Stimulated activated memory B cell treated with anti-CD40 and anti-IgM and Interleukin-4, amounts not matched to agents 10 μg/mL and 1 μg/mL and 100 μg/mL, for 72 hours (primary cell): ENCODE results near the gene PLA2G2D.
"Not testable (repeated sequence)": the region's sequence is repeated elsewhere in the genome, so short reads cannot be mapped to it uniquely, and the experiment has no call there.

Experiments
- ATAC-seq: fragments of 150-1000 bp; cut with Tn5 transposase; 2 replicates; pipeline ENCODE4 v1.10.0; 2021
- H3K27ac Mint-ChIP-seq: one replicate; pipeline ENCODE4 v1.8.0; 2022; ENCODE audit warnings: mild to moderate bottlenecking, mixed read lengths
- H3K27me3 Mint-ChIP-seq: one replicate; pipeline ENCODE4 v1.8.0; 2022; ENCODE audit warnings: mixed read lengths
- H3K36me3 Mint-ChIP-seq: one replicate; pipeline ENCODE4 v1.8.0; 2022; ENCODE audit warnings: mixed read lengths
- H3K4me1 Mint-ChIP-seq: one replicate; pipeline ENCODE4 v1.8.0; 2022; ENCODE audit warnings: mixed read lengths
- H3K4me3 Mint-ChIP-seq: one replicate; pipeline ENCODE4 v1.8.0; 2022; ENCODE audit warnings: mild to moderate bottlenecking, moderate library complexity, mixed read lengths
- H3K9me3 Mint-ChIP-seq: one replicate; pipeline ENCODE4 v1.8.0; 2022; ENCODE audit warnings: mixed read lengths

Gene PLA2G2D

DNA sequence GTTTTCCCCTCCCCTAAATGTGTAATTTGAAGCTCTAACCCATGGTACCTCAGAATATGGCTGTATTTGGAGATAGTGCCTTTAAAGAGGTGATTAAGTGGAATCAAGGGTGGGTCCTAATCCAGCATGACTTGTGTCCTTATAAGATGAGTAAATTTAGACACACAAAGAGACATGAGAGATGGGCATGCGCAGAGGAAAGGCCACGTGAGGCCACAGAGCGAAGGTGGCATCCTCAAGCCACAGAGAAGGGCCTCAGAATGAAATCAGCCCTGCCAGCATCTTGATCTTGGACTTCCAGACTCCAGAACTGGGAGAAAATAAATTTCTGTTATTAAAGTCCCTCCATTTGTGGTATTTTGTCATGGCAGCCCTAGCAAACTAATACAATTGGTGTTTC is 16.9 kb upstream of the PLA2G2D start:
- no peak overlapping the region for H3K27ac Mint-ChIP-seq
- H3K9me3 Mint-ChIP-seq = peaks cover 2% of the 10 kb centered on the region
- no peak overlapping the region for H3K4me3 Mint-ChIP-seq
- no peaks in the 10 kb centered on the region for H3K27me3 Mint-ChIP-seq
- H3K4me1 Mint-ChIP-seq = no peaks in the 10 kb centered on the region
- ATAC-seq = no peak
- no peaks in the 10 kb centered on the region for H3K36me3 Mint-ChIP-seq

DNA sequence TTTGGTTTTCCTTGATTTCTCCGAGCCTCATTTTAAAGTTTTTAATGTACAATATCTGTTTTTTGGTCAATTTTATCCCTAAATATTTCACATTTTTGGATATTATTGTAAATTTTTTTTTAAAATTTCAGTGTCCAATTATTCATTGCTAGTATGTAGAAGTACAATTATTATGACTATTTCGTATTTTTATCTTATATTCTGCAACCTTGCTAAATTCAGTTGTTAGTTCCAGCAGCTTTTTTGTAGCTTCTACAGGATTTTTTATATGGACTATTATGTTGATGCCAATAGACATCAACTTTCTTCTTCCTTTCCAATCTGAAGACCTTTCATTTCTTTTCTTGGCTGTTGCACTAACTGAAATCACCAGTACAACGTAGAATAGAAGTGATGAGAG is 15.7 kb upstream of the PLA2G2D start:
- ATAC-seq = no peak
- Mint-ChIP-seq H3K36me3 (no peaks in the 10 kb centered on the region), H3K4me3 (no peak overlapping the region), H3K9me3 (peaks cover 2% of the 10 kb centered on the region), H3K27me3 (no peaks in the 10 kb centered on the region), H3K4me1 (no peaks in the 10 kb centered on the region), H3K27ac (no peak overlapping the region)

DNA sequence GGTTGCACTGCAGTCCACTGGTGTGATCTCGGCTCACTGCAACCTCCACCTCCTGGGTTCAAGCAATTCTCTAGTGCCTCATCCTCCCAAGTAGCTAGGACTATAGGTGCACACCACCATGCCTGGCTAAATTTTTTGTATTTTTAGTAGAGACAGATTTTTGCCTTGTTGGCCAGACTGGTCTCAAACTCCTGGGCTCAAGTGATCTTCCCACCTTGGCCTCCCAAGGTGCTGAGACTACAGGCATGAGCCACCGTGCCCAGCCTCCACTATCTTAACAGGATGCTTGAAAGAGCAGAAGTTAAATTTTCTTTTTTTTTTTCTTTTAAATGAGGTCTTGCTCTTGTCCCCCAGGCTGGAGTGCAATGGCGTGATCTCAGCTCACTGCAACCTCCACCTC is 11.2 kb upstream of the PLA2G2D start:
- H3K4me3 Mint-ChIP-seq, H3K9me3 Mint-ChIP-seq, ATAC-seq, H3K36me3 Mint-ChIP-seq, H3K27me3 Mint-ChIP-seq, H3K27ac Mint-ChIP-seq: not testable (repeated sequence)
- peaks cover 22% of the 10 kb centered on the region for H3K4me1 Mint-ChIP-seq

DNA sequence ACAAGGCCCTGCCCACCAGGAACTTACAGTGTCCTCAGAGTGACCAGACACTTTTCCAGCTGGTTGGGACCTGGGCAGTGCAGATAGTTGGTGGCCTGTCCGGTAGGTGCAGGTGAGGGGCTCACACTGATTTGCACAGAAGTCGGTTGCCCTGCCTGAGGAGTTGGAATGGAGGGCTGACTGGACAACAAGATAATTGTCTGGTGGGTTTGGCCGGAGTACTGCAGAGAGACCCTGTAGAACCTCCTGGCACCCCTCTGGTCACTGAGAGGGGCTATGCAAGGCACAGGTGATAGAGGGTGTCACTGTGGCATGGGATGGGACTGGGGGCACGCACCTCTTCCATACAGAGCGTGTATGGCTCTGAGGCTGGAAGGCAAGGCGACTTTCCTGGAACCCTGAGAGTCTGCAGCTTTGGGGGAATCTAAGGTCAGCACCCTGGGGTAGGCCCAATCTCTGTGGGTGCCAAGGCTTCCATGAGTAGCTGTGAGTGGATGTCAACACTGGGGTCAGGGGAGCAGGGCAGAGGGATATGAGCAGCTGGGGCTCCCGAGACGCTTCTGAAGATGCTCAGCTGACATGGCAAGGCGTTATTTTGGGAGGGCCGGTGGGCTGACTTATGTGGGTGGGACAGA is 7.6 kb upstream of the PLA2G2D start:
- Mint-ChIP-seq H3K36me3 (no peaks in the 10 kb centered on the region), H3K4me3 (no peak overlapping the region), H3K27ac (peak overlapping the region; percentile 69), H3K9me3 (peaks cover 4% of the 10 kb centered on the region), H3K4me1 (peaks cover 53% of the 10 kb centered on the region), H3K27me3 (no peaks in the 10 kb centered on the region)
- no peak for ATAC-seq

DNA sequence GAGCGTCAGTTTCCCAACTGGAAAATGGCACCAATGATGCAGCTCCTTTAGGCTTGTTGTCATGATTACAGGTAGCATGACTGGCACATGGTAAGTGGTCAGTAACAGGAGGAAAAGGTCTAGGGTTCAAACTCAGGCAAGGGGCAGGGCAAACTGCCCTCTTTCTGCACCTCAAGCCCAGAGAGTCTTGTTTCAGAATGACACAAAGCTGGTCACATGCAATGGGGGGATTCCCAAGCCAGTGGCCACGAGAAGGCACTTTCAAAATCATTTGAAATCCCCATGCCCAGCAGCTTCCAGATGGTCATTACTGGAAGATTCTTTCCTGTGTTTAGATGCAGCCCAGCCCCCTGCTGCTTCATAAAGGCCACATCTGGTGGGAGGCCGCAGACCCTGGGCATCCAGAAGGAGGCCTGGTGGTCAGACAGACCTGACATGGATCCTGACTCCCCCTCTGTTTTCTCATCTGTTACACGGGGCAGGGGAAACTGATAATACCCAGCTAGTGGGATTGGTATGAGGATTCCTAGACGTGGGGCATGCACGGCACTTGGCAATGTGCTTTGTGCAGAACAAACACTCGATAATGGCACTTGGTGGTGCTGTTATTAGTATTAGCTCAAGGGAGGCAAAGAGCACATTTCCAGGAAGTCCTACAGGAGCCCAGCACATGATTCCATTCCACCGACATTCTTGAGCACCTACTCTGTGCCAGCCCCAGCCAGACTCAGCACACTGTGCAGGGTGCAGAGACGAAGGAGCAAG is 6.9 kb upstream of the PLA2G2D start:
- Mint-ChIP-seq H3K36me3 (no peaks in the 10 kb centered on the region), H3K9me3 (peaks cover 4% of the 10 kb centered on the region), H3K27ac (peak overlapping the region; percentile 69), H3K27me3 (no peaks in the 10 kb centered on the region), H3K4me1 (peaks cover 57% of the 10 kb centered on the region), H3K4me3 (no peak overlapping the region)
- peak; percentile 72 for ATAC-seq

DNA sequence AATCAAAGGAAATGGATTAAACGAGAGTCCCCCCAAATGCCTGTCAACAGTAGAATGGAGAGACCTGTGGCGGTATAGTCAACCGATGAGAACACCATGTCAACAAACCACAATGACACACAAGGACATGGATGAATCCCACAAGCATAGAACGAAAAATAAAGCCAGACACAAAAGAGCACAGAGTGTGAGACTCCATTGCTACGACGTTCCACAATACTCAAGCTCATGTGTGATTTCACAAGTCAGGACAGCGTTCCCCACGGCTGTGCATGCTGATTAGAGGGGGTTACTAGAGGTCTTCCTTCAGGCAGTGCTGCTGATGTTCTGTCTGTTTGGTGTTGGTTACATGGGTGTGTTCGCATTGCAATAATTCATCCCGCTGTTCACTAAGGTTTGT is 5.8 kb upstream of the PLA2G2D start:
- Mint-ChIP-seq H3K36me3 (no peaks in the 10 kb centered on the region), H3K27me3 (no peaks in the 10 kb centered on the region), H3K27ac (peak overlapping the region; percentile 48), H3K4me3 (no peak overlapping the region), H3K4me1 (peaks cover 65% of the 10 kb centered on the region), H3K9me3 (peaks cover 4% of the 10 kb centered on the region)
- ATAC-seq = no peak

DNA sequence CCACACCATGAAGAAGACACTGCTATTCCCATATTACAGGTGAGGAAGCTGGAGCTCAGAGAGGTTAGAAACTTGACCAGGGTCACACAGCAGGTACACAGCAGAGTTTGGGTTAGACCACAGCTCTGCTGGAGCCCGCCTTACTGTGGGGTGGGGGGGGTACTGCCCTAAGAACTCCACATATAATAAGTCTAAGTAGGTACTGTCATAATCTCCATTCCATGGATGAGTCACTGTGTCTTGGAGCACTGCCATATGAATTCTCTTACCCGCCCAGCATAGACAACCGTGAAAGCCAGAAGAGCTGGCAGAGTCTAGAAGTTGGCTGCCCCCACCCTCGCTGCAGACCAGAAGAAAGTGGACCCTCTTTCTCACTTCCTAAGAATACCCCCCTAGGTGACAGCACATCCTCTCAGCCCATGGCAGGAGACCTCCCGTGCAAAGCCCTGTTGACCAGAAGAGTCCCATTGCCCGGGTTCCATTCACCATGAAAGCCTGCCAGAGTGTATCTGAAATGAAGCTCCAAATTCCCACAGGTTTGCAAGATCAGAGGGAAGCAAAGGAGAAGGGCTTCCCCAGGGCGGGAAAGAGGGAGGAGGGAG is 5.2 kb upstream of the PLA2G2D start:
- no peaks in the 10 kb centered on the region for H3K27me3 Mint-ChIP-seq
- ATAC-seq = no peak
- H3K9me3 Mint-ChIP-seq = peaks cover 4% of the 10 kb centered on the region

DNA sequence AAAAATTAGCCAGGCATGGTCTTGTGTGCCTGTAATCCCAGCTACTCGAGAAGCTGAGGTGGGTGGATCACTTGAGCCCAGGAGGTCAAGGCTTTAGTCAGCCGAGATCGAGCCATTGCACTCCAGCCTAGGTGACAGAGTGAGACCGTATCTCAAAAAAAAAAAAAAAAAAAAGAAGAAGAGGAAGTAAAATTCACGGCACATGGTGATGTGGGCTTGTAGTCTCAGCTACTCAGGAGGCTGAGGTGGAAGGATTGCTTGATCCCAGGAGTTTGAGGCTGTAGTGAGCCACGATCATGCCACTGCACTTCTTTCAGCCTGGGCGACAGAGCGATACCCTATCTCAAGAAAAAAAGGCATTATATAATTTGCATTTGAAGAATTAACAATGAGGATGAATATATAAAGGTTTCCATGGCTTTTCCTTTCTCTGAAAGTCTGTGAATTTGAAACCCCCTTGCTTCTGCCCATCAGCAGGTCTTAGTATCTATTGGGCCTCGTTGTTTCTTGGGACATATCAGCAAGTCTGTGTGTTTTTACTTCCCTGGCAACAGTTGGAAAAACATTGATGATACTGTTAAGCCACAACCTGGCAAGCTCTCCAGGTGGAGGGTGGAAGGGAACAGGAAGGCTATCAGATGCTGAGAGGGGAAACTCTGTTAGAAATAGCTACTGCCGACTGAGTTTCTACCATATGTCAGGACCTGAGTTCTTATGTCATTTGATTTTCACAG is 4.6 kb upstream of the PLA2G2D start:
- Mint-ChIP-seq H3K4me1 (peaks cover 77% of the 10 kb centered on the region), H3K9me3 (peaks cover 4% of the 10 kb centered on the region), H3K36me3 (no peaks in the 10 kb centered on the region), H3K4me3 (no peak overlapping the region), H3K27ac (no peak overlapping the region), H3K27me3 (no peaks in the 10 kb centered on the region)
- ATAC-seq = peak; percentile 61

More for the DNA sequence above, 5.2 kb upstream of the PLA2G2D start:
- H3K27ac Mint-ChIP-seq = peak overlapping the region; percentile 48
- peaks cover 70% of the 10 kb centered on the region for H3K4me1 Mint-ChIP-seq
- H3K36me3 Mint-ChIP-seq = no peaks in the 10 kb centered on the region
- no peak overlapping the region for H3K4me3 Mint-ChIP-seq

DNA sequence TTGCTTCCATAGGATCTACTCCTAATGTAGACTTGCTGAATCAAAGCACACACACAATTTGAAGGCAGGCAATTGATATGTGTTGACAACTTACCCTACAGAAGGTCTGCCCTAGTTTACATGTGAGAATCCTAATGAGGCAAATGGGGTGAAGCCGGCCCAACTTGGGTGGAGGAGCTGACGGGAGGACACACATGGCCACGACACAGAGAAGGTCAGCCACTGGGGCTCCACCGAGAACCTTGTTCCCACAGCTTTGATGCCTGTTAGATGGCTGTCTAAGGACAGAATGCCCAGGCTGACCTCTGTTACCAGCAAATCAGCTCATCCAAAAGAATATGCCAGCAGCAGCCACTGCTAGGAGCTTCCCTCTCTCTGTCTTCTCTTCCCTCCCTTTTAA is 1.5 kb upstream of the PLA2G2D start:
- H3K4me1 Mint-ChIP-seq = peaks cover 66% of the 10 kb centered on the region
- no peaks in the 10 kb centered on the region for H3K9me3 Mint-ChIP-seq
- H3K27ac Mint-ChIP-seq = peak overlapping the region; percentile 72
- no peak for ATAC-seq
- H3K4me3 Mint-ChIP-seq = no peak overlapping the region
- no peaks in the 10 kb centered on the region for H3K36me3 Mint-ChIP-seq
- no peaks in the 10 kb centered on the region for H3K27me3 Mint-ChIP-seq

DNA sequence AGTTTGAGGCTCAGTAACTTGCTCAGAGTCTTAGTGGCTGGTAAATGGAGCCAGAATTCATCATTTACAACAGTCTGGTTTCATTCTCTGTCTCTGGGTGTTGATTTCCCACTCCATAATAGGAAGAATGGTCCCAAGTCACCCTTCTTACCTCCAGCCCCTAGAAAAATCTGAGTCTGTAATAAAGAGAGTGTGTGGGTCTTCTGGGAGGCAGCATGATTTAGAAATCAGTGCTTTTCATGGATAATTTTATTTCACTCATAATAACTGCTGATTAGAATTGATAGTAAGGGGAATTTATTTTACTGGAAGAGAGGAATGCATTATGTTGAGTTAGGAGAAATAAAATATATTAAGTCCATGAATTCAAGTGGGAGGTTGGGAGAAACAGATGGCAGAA is 2.1 kb downstream of the PLA2G2D start:
- no peak for ATAC-seq
- Mint-ChIP-seq H3K27me3 (no peaks in the 10 kb centered on the region), H3K36me3 (no peaks in the 10 kb centered on the region), H3K9me3 (no peaks in the 10 kb centered on the region), H3K4me3 (no peak overlapping the region), H3K4me1 (peaks cover 35% of the 10 kb centered on the region), H3K27ac (peak overlapping the region; percentile 61)

DNA sequence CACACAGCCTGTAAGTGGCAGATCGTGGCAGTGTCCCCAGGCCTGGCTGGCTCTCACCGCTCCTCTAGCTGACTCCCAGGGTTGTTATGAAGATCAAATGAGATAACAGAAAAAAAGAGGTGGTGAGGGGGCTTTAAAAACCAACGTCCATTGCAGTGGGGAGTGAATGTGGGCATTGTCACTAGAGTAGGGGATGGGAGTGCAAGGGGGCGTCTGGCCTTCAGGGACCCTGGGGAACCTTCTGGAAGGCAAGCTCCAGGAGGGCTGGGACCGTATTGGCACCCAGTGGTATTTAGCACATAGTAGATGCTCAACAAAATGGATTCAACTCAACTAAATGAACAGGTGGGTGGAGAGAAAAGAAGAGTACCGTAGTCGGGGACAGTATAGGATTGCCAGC is 3.4 kb downstream of the PLA2G2D start:
- Mint-ChIP-seq H3K4me3 (no peak overlapping the region), H3K27ac (no peak overlapping the region), H3K36me3 (no peaks in the 10 kb centered on the region), H3K27me3 (no peaks in the 10 kb centered on the region), H3K9me3 (no peaks in the 10 kb centered on the region), H3K4me1 (peaks cover 25% of the 10 kb centered on the region)
- ATAC-seq = no peak

DNA sequence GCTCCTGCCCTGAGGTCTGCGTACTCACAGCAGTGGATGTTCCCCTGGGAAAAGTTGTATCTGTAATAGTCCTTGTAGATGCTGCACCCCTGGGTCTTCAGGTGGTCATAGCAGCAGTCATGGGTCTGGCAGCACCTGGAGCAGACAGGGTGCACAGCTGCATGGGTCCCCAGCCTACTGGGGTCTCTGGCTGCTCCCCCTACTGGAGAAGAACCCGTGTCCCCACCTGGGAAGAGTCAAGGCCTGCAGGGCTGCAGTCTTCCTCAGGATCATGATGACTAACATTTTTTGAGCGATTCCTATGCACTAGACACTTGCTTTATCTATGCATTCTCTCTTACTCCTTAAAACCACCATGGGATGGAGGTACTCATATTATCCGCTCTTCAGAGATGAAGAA is 3.9 kb downstream of the PLA2G2D start:
- Mint-ChIP-seq H3K4me3 (no peak overlapping the region), H3K4me1 (peaks cover 23% of the 10 kb centered on the region), H3K27me3 (no peaks in the 10 kb centered on the region), H3K27ac (no peak overlapping the region), H3K36me3 (no peaks in the 10 kb centered on the region), H3K9me3 (no peaks in the 10 kb centered on the region)
- no peak for ATAC-seq

DNA sequence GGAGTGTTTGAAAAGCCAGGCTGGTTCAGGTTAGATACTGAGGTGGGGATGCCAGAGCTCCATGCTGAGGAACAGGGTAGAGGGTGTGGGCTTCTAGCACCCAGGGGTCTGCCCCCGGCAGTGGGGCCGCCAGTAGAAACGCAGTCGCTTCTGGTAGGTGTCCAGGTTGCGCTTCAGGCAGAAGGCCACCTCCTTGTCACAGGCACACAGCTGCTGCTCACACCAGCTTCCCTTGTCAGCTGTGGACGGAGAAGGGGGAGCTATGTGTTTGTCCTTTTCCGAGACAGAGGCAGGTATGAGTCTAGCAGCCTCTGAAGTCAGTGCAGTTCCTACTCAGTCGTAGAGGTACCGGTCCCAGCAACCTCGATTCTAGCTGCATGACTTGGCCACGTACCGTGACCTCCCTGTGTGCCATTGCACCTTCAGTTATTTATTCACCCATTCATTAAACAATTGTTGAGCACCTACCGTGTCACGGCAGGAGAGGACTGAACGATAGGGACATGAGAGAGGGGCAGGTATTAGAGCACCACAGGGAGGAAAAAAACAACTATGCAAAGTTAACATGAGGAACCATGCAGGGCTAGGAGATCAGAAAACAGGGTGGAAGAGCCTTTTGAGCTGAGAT is 5.2 kb downstream of the PLA2G2D start:
- no peaks in the 10 kb centered on the region for H3K9me3 Mint-ChIP-seq
- H3K27me3 Mint-ChIP-seq = no peaks in the 10 kb centered on the region
- H3K4me3 Mint-ChIP-seq = no peak overlapping the region
- ATAC-seq = peak; percentile 24
- H3K4me1 Mint-ChIP-seq = peaks cover 11% of the 10 kb centered on the region
- no peak overlapping the region for H3K27ac Mint-ChIP-seq
- H3K36me3 Mint-ChIP-seq = no peaks in the 10 kb centered on the region

DNA sequence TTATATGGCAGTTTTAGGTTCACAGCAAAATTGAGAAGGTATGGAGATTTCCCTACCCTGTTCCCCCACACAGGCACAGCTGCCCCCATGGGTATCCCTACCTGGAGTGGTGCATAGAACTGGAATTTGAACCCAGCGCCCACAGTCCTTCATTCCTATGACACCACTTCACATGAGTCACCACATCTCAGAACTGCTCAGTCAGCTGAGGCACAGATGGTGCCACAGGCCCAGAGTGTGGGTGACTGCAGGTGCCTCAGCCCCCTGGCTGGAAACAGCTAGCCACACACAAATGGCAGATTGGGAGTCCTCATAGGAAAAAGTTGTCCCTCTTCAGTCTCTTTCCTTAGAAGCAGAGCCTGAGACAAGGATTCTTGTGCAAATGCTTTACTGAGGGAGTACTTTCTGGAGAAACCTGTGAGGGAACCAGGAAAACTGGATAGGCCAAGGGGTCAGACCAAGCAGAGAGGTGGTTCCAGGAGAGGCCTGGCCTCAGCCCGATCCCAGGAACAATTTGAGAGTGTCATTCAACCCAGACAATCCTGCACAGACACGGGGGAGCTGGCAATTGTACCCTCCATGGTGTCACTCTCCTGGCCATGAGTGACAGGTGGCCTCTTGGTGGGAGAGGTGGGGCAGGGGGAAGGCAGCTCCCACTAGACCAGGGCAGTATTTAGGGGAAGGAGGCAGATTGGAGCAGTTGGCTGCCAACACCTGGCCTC is 6.9 kb downstream of the PLA2G2D start:
- Mint-ChIP-seq H3K4me1 (peaks cover 5% of the 10 kb centered on the region), H3K9me3 (no peaks in the 10 kb centered on the region), H3K27me3 (no peaks in the 10 kb centered on the region), H3K27ac (no peak overlapping the region), H3K36me3 (no peaks in the 10 kb centered on the region), H3K4me3 (no peak overlapping the region)
- ATAC-seq = no peak
